ENCODE measurements around the gene PI16. TPM values are rescaled to one million over a fixed set of nuclear protein-coding genes. Genes with fewer than 3 reads are reported as not detected.

PI16 gene
- total RNA-seq, 4 donors from 2014 or later = 44.8 to 64.3 (median 56.9) TPM

DNA sequence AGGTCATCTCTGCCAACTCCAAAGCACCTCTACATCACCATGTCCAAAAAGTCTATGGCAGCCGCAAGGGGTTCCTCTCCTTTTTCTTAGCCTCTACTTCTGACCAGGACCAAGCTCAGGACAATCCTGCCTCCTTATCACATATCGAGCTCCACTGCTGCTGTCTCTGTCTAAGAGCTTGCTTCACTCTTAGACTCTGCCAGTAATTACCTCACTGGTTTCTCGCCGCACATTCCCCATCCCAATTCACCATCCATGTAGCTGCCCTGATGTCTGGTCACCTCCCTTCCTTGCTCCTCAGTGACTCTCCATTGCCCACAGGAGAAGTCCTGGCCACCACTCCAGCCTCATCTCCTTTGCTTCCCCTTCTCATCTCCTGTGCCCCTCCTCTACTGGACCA is 24.1 kb upstream of the PI16 start:
- H3K27ac ChIP-seq (replicated peaks in 1 of 4) = peak overlapping the region in 1 of 4 donors; percentile 64
- no peak overlapping the region for H3K4me3 ChIP-seq
- H3K36me3 ChIP-seq = peaks cover 0 to 6% (median 5%) of the 10 kb centered on the region in 4 donors
- TF ChIP-seq POLR2AphosphoS5 (IDR thresholded peaks at IDR 0.05) = no peak
- TF ChIP-seq POLR2A (IDR thresholded peaks at IDR 0.05; ENCODE audit: low read depth) = no peak
- TF ChIP-seq CTCF (IDR thresholded peaks at IDR 0.05) = no peak
- TF ChIP-seq EP300 (IDR thresholded peaks at IDR 0.05) = no peak
- H3K9me3 ChIP-seq = no peaks in the 10 kb centered on the region
- 85% methylated on average over 4 of the region's 4 CpGs for WGBS
- H3K4me1 ChIP-seq = peaks cover 18 to 43% (median 37%) of the 10 kb centered on the region in 4 donors
- H3K27me3 ChIP-seq = no peaks in the 10 kb centered on the region
- intact Hi-C loops (cut with DNase I) = no loop called here
- DNase-seq (ENCODE audit: extremely low spot score) = no peak

DNA sequence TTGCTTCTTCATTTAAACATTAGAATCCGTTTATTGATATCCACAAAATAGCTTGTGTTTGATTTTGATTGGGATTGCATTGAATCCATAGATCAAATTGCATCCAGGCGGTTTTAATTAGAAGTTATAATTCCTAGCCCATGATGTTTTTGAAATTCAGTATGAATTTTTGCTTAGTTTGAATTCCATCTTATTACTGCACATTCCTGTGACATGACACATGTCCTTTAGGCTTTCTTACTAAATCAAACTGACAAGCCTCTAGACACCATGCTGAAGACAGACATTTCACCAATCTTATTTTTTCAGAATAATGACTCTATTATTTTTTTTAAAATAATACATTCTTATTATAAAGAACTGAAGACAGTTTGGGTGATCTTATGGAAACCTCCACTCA is 21.4 kb upstream of the PI16 start:
- intact Hi-C loops (cut with DNase I) = no loop called here
- H3K4me3 ChIP-seq = no peak overlapping the region
- no peak for DNase-seq (ENCODE audit: extremely low spot score)

GRCh38 chr6:36933519-36933918 is 21.0 kb upstream of the PI16 start:
- 99% methylated on average over 4 of the region's 4 CpGs for WGBS
- Histone ChIP-seq H3K4me3 (no peak overlapping the region), H3K27me3 (no peaks in the 10 kb centered on the region), H3K27ac (replicated peaks in 1 of 4) (no peak overlapping the region), H3K4me1 (peaks cover 2 to 23% (median 17%) of the 10 kb centered on the region in 4 donors), H3K9me3 (no peaks in the 10 kb centered on the region), H3K36me3 (no peaks in the 10 kb centered on the region)
- intact Hi-C loops (cut with DNase I) = no loop called here
- TF ChIP-seq POLR2A (IDR thresholded peaks at IDR 0.05; ENCODE audit: low read depth) (no peak), CTCF (IDR thresholded peaks at IDR 0.05) (no peak), EP300 (IDR thresholded peaks at IDR 0.05) (no peak), POLR2AphosphoS5 (IDR thresholded peaks at IDR 0.05) (no peak)
- DNase-seq (ENCODE audit: extremely low spot score) = no peak

More for the DNA sequence above, 21.4 kb upstream of the PI16 start:
- no peak overlapping the region for H3K27ac ChIP-seq (replicated peaks in 1 of 4)
- H3K9me3 ChIP-seq = no peaks in the 10 kb centered on the region
- WGBS = 87% methylated on average over 2 of the region's 2 CpGs
- TF ChIP-seq EP300 (IDR thresholded peaks at IDR 0.05) (no peak), POLR2A (IDR thresholded peaks at IDR 0.05; ENCODE audit: low read depth) (no peak), CTCF (IDR thresholded peaks at IDR 0.05) (no peak), POLR2AphosphoS5 (IDR thresholded peaks at IDR 0.05) (no peak)
- peaks cover 6 to 27% (median 21%) of the 10 kb centered on the region in 4 donors for H3K4me1 ChIP-seq
- H3K36me3 ChIP-seq = no peaks in the 10 kb centered on the region
- no peaks in the 10 kb centered on the region for H3K27me3 ChIP-seq

GRCh38 chr6:36934901-36935300 is 19.6 kb upstream of the PI16 start:
- Histone ChIP-seq H3K4me1 (peaks cover 0 to 9% (median 4%) of the 10 kb centered on the region in 4 donors), H3K4me3 (no peak overlapping the region), H3K9me3 (no peaks in the 10 kb centered on the region), H3K36me3 (no peaks in the 10 kb centered on the region), H3K27ac (replicated peaks in 1 of 4) (no peak overlapping the region), H3K27me3 (no peaks in the 10 kb centered on the region)
- WGBS = 90% methylated on average over 7 of the region's 7 CpGs
- no peak for TF ChIP-seq EP300 (IDR thresholded peaks at IDR 0.05)
- no peak for TF ChIP-seq POLR2A (IDR thresholded peaks at IDR 0.05; ENCODE audit: low read depth)
- TF ChIP-seq POLR2AphosphoS5 (IDR thresholded peaks at IDR 0.05) = no peak
- no peak for TF ChIP-seq CTCF (IDR thresholded peaks at IDR 0.05)
- DNase-seq (ENCODE audit: extremely low spot score) = no peak
- intact Hi-C loops (cut with DNase I) = no loop called here

DNA sequence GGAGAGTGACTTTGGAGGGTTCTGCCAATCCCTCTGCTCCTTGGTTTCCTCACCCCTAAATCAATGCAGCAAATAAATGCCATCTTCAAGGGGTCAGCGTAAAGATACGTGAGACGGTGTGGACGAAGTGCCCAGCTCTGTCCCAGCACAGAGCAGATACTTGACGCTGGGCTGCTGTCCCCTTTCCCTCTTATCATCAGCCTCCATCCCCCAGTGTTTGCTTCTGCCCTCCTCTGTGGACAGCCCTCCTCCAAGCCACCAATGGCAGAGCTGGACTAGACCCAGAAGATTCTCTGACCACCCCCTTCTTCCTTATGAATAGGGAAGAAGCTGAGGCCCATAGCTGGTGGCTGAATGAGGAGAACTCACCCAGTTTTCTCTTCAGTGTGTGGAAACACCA is 17.7 kb upstream of the PI16 start:
- H3K27me3 ChIP-seq = peaks cover 0 to 10% (median 0%) of the 10 kb centered on the region in 4 donors
- DNase-seq (ENCODE audit: extremely low spot score) = no peak
- H3K4me1 ChIP-seq = no peaks in the 10 kb centered on the region
- H3K36me3 ChIP-seq = no peaks in the 10 kb centered on the region
- intact Hi-C loops (cut with DNase I) = no loop called here
- H3K9me3 ChIP-seq = no peaks in the 10 kb centered on the region
- H3K4me3 ChIP-seq = no peak overlapping the region
- no peak overlapping the region for H3K27ac ChIP-seq (replicated peaks in 1 of 4)
- no peak for TF ChIP-seq POLR2A (IDR thresholded peaks at IDR 0.05; ENCODE audit: low read depth)
- TF ChIP-seq CTCF (IDR thresholded peaks at IDR 0.05) = no peak
- no peak for TF ChIP-seq EP300 (IDR thresholded peaks at IDR 0.05)
- no peak for TF ChIP-seq POLR2AphosphoS5 (IDR thresholded peaks at IDR 0.05)
- 98% methylated on average over 5 of the region's 5 CpGs for WGBS
